Renal cortical epithelial cell (primary cell): Measurements from ENCODE around the gene FBLN5. TPM values are rescaled to one million over a fixed set of nuclear protein-coding genes. Genes with fewer than 3 reads are reported as not detected.
"Not testable (repeated sequence)": the region's sequence is repeated elsewhere in the genome, so short reads cannot be mapped to it uniquely, and the experiment has no call there.

Experiments
- DNase-seq: peaks from one replicate; pipeline ENCODE4 v3.0.0-alpha.2; 2011; ENCODE audit warnings: low read depth
- total RNA-seq: library from RNA; depleted of rRNA; stranded (reverse); fragments of >200 nt; gene quantifications from 2 replicates; pipeline ENCODE4 v1.2.3, GENCODE V29; 2014

FBLN5 gene
- total RNA-seq, 1 donor from 2014 or later = 3.0 TPM

DNA sequence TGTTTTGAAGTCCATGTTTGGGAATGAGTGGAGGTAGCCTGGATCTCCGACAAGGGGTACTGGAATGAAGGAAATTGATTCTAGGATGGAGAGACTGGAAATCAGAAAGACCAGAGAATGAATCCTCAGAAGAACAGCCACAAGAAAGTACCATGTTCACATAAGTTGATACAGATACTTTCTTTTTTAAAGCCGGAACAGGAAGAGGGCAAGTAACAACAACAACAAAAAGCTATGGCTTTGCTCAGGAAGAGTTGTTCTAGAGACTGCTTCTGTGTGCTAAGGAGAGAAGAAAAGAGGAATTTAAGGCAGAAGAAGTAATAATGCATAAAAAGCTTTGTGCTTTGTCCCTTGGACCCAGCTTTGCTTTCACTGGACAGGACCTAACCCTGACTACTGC is 86.4 kb downstream of the FBLN5 start:
- no peak for DNase-seq

DNA sequence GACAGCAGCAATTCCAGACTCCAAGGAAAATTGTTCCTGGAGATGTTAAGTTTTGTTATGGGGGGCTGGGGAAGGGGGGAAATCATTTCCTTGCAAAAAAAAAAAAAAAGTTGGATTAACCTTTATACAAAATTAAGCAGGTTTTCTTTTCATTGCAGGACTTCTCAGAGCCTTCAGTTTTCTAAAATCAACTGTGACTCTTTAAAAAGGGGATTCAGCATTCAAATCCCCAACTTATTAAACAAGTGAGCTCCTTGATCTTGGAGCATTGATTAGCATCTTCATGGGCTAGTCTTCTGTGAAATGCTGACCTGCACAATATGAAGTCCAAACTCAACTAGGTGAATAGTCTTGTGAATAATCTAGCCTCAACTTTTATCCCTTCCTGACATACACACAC is 87.3 kb downstream of the FBLN5 start:
- no peak for DNase-seq

- DNase-seq = no peak
Observed at GRCh38 chr14:91858536-91859275, 88.8 kb downstream of the FBLN5 start.

DNA sequence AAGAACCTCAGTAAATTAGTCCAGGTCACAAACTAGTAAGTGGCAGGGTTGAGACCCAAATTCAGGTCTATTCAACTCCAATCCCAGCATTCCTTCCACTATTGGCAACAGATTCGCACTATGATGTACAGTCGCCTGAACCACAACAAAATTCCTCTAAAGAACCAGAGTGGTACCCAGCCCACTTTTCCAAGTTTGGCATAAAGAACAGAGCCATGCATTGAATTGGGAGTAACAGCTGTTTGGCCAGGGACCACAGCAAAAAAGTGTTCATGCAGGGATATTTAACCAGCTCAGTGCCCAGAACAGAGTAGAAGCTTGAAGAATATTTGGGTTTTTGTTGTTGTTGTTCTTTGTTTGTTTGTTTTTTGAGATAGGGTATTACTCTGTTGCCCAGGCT is 89.9 kb downstream of the FBLN5 start:
- no peak for DNase-seq

DNA sequence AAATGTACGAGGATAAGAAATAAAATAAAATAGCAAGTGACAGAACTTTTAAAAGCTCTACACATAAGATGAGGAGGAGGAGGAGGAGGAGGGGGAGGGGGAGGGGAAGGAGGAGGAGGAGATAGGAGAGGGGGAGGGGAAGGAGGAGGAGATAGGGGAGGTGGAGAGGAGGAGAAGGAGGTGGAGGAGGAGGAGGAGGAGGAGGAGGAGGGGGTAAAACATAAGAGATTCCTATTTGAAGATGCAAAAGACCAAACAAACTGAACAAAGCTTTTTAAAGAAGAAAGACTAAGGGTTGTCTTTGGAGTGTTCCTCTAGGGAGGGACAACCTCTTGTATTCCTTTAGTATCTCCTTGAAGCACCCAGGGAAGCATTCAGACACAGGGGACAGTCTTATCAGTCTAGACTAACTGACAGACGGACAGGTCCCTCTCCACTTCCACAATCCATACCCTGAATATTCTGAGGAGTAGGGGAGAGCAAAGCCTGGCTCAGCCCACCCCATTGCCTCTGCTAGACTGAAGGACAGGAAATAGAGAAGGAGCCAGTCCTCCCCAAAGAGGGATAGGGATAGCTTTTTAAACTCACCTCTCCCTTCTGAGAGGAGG is 93.1 kb downstream of the FBLN5 start:
- DNase-seq = no peak

DNA sequence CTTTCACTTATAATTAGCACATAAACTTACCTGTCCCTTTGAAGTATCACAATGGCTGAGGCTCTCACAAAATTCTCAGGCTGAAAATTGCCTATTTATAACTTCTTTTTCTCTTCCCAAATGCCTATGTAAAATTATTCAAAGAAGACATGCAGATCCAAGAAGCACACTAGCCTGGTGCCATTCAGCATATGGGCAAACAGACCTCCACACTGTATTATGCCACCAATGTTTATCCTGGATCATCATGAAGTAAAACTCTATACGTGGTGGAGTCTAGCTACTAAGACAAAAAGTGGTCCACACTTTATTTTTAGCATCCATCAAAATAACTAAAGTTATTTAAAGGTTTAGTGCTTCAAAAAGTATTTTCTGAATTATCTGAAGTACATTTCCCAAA is 95.9 kb downstream of the FBLN5 start:
- no peak for DNase-seq

DNA sequence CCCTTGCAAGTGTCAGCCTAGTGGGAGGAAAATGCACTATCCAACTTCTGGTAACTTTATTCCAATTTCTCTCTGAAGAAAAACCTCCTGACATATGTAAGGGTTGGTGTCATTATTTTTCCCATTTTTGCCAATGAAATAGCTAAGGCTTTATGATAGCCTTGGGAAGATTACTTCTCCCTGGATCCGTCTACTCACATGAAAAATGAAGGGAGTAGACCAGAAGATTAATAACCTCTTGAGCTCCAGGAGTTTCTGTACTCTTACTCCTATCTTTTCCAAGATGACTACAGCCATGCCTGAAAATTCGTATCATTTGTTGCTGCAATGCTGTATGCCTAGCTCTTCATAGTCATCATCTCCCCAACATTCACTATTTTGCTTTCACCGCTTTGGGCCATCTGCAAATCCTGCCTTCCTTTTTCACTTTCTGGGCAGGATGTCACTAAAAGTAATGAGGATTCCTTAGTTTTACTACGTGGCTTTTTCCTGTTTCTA is 98.9 kb downstream of the FBLN5 start:
- DNase-seq = no peak

- DNase-seq = no peak
Observed at GRCh38 chr14:91847693-91848092, 99.8 kb downstream of the FBLN5 start.

DNA sequence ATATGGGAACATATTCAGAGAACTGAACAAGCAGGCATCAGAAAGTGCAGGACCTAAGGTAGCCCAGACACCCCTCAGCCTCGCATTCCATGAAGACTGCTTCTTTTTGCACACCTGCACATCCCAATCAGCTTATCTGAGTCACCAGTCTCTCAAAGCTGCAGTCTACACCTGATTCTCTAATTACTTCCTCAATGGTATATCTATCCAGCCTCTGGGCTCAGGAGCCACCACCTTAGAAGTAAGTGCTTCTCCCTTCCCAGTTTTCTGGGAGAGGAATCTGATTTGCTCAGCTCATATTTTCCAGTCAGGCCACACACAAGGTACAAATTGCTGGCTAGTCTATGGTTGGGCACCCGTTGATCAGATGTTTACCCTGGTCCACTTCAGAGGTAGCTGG is 101.8 kb downstream of the FBLN5 start:
- DNase-seq = no peak

DNA sequence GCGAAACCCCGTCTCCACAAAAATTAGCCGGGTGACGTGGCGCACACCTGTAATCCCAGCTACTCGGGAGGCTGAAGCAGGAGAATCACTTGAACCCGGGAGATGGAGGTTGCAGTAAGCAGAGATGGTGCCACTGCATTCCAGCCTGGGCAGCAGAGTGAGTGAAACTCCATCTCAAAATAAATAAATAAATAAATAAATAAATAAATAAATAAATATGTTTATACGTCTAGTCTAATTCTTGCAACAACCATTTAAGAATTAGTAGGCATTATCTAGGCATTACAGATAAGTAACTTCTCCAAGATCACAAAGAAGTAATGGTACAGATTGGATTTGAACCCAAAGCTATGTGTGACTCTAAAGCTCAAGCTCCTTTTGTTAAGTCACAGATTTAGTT is 102.4 kb downstream of the FBLN5 start:
- not testable (repeated sequence) for DNase-seq

- no peak for DNase-seq
Observed at GRCh38 chr14:91844029-91844428, 103.5 kb downstream of the FBLN5 start.

GRCh38 chr14:91843437-91843836 is 104.1 kb downstream of the FBLN5 start:
- DNase-seq = no peak

- DNase-seq = no peak
Observed at GRCh38 chr14:91841065-91841464, 106.4 kb downstream of the FBLN5 start.

DNA sequence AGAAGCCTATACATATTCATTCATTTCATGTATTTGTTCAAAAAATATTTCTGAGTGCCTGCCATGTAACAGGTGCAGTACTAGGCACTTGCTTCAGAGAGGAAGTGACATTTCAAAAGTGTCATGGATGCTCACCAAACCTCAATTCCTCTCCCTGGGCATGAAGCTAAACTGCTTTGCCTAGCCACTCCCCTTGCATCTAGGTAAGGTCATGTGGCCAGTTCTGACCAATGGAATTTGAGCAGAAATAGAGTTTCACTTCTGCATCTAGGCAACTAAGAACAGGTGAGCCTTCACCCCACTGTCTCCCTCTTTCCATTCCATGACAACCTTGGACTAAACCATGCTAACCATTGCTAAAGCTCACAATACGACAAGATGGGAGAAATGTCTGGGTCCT is 107.7 kb downstream of the FBLN5 start:
- DNase-seq = no peak

DNA sequence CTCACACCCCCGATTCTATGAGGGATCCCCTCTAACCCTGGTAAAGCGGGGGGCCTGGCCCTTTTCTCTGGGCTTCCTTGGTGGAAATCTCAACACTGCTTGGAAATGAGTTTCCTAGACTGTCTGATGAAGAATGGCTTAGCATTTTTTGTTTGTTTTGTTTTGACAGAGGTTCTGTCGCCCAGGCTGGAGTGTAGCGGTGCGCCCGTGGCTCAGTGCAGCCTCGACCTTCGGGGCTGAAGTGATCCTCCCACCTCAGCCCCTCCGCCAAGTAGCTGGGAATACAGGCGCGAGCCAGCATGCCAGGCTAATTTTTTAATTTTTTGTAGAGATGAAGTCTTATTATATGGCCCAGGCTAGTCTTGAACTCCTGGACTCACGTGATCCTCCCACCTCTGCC is 110.4 kb downstream of the FBLN5 start:
- no peak for DNase-seq

GRCh38 chr14:91835920-91836843 is 111.3 kb downstream of the FBLN5 start:
- peak; percentile 30 for DNase-seq

GRCh38 chr14:91835197-91835919 is 112.1 kb downstream of the FBLN5 start:
- no peak for DNase-seq

DNA sequence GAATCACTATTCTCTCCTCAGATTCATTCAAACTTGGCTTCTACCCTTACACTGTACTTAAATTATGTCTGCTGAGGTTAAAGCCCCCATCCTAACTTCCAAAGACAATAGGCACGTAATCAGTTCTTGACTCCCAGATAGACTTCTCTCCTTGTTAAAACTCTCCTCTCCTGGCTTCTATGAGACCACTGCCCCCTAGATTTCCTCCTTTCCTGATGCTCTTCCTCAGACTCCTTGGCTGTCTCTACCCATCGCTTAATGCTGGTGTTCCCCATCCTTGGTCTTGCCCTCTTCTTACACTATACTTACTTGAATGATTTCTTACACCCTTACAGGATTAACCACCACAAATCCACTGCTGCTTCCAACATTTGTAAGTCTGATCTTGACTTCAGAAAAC is 112.9 kb downstream of the FBLN5 start:
- DNase-seq = no peak

GRCh38 chr14:91831337-91831736 is 116.2 kb downstream of the FBLN5 start:
- no peak for DNase-seq

DNA sequence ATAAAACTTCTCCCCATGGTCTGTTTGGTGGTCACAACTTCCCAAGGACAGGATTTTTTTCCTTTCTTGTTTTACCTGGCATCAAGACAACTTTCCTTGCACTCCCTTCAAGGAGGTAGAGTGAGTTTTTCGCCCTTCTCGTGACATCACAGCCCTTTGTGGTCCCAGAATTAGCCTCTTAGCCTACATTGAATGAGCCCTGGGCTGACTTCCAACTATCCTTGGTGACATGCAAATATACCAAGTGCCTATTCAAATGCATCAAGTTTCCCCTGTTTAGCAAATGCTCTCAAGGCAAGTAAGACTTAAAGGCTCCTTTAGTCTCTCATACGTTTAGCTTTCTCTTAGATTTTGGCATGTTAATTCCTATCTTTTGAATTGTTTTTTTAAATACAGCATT is 116.7 kb downstream of the FBLN5 start:
- peak; percentile 56 for DNase-seq

DNA sequence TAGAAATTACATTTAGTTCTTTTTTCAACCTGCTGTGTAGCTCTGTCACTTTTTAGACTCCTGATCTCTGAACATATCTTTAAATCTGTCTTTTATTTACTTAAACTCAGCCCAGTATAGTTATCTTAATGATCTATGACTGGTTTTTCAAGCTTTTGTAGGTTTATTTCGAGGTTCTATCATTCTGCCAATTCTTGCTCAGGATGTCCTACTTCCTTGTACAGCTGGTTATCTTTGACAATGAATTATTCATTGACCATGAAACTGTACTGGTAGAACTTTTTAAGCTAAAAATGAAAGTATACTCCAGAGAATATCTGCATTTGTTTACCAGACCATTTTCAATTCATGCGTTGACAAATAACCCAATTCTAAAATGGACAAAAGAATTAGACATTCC is 118.0 kb downstream of the FBLN5 start:
- DNase-seq = peak; percentile 45

- DNase-seq = no peak
Observed at GRCh38 chr14:91827746-91828145, 119.7 kb downstream of the FBLN5 start.
